T-helper 2 cell (primary cell): ENCODE data around the gene MFSD8.
A peak's percentile ranks its signal among the peaks of the same experiment; 100 is the strongest.
"Not testable (repeated sequence)": the region's sequence is repeated elsewhere in the genome, so short reads cannot be mapped to it uniquely, and the experiment has no call there.

Experiments used
- DNase-seq, 5 experiments: peaks; one replicate each; pipeline versions ENCODE4 v3.0.0 to v3.0.0-alpha.2; 2012 to 2022

The MFSD8 gene

DNA sequence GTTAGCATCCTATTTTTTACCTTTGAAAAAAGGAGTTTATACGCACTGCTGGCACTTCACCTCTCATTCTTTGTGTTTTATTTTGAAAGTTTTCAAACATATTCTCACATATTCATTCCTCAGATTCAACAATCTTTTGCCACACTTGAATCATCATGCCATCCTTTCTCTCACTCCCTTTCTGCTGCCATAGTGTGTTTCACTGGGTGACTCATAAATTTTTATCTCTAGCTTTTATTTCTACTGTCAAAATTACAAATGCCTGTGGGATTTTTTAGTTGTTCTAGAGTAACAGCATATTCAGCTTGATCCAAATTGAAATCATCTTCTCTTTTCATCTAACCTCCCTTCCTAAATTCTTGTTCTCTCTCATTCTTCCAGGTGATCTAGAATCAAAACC, 28.0 kb downstream of the MFSD8 start:
- no peak for DNase-seq

DNA sequence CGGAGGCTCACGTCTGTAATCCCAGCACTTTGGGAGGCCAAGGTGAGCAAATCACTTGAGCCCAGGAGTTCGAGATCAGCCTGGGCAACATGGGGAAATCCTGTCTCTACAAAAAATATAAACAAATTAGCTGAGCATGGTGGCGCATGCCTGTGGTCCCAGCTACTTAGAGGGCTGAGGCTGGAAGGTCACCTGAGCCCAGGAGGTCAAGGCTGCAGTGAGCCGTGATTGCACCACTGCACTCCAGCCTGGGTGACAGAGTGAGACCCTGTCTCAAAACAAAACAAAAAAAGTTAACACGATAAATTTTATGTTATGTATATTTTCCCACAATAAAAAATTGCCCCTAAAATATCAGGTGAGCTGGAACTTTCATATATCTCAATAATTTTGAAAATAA, 33.1 kb downstream of the MFSD8 start:
- DNase-seq: not testable (repeated sequence)

DNA sequence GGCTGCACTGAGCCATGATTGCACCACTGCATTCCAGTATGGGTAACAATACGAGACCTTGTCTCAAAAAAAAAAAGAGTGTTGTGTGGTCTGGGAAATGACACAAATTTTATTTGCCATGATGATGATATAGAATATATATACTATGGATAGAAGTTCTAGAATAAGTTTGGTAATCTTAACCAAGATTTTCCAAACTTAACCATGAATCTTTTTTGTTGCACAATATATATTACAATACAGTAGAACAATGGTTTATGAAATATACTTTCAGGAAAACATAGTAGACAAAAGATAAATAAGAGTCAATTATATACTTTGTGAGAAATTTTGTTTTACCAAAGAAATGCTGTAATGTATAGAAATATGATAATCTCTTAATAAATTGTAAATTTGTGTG, 34.8 kb downstream of the MFSD8 start:
- DNase-seq: no peak

DNA sequence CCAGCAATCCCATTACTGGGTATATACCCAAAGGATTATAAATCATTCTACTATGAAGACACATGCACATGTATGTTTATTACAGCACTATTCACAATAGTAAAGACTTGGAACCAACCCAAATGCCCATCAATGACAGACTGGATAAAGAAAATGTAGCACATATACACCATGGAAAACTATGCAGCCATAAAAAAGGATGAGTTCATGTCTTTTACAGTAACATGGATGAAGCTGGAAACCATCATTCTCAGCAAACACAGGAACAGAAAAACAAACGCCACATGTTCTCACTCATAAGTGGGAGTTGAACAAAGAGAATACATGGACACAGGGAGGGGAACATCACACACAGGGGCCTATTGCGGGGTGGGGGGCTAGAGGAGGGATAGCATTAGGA, 39.3 kb downstream of the MFSD8 start:
- not testable (repeated sequence) for DNase-seq

DNA sequence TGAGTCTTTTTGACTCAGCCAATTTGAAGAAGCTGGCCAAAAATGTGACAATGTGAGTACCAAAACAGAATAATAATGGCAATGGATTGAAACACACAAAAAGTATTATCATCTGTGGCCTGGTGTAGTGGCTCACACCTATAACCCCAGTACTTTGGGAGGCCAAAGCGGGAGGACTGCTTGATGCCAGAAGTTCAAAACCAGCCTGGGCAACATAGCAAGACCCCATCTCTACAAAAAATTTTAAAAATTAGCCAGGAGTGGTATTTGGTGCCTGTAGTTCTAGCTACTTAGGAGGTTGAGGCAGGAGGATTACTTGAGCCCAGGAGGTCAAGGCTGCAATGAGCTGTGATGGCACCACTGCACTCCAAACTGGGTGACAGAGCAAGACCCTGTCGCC, 42.7 kb downstream of the MFSD8 start:
- no peak for DNase-seq

DNA sequence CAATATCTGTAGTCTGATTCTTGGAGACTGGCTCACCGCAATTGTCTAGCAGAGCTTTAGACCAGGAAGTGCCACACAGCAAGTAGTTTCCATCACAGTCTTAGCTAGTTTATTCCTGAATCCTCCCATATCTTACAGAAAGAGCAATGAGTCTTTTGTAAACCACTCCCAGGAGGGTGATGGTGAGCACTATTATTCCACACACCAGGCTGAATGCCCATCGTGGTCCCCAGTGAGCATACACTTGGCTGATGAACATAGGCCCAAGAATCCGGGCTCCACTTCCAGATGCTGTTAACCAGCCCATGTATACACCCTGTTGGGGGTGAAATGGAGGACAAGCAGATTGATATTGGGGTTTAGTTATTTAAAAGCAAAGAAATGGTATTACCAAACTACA, 44.5 kb downstream of the MFSD8 start:
- DNase-seq: no peak

DNA sequence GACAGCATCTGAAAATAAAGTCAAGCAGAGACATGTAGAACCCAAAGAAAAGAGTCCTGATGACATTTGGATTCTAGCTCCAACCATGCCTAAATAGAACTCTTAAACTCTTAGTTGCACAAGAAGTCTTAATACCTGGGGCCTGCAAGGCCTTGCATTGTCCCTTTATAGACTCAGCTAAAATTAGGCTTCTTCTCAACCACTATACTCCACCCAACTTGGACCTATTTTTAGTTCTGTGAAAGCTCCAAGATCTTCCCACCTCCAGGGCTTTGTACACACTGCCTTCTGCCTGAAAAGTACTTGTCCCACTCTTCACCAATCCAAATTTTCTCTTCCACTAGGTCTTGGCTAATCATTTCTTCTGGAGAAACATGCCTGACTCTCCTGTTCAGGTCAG, 47.8 kb downstream of the MFSD8 start:
- no peak for DNase-seq

DNA sequence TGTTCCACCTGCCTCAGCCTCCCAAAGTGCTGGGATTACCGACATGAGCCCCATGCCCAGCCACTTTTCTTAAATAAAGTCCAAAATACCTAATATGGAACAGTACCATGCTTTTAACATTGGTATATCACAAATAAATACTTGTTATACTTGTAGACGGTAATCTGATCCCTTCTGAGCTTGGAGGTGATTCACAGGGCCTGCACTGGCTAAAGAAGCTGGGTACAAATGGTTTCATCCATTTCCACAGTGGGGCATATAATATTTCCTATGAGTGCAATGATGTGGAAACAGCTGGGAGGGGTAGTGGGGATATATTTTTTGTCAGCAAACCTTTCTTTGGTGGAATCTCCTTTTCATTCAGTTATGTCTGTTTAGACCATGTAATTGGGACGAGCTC, 48.5 kb downstream of the MFSD8 start:
- no peak for DNase-seq

DNA sequence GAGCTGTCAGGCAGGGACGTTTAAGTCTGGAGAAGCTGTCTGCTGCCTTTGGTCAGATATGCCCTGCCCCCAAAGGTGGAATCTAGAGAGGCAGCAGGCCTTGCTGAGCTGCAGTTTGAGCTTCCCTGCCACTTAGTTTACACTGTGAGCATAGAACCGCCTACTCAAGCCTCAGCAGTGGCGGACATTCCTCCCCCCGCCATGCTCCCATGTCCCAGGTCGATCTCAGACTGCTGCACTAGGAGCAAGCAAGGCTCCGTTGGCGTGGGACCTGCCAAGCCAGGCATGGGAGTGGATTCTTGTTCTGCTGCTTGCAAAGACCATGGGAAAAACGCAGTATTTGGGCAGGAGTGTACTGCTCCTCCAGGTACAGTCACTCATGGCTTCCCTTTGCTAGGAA, 59.9 kb downstream of the MFSD8 start:
- no peak for DNase-seq

DNA sequence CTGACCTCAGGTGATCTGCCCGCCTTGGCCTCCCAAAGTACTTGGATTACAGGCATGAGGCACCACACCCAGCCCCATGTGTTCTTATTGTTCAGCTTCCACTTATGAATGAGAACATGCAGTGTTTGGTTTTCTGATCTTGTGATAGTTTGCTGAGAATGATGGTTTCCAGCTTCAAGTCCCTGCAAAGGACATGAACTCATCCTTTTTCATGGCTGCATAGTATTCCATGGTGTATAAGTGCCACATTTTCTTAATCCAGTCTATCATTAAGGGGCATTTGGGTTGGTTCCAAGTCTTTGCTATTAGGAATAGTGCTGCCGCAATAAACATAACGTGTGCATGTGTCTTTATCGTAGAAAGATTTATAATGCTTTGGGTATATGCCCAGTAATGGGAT, 65.3 kb downstream of the MFSD8 start:
- DNase-seq: not testable (repeated sequence)

DNA sequence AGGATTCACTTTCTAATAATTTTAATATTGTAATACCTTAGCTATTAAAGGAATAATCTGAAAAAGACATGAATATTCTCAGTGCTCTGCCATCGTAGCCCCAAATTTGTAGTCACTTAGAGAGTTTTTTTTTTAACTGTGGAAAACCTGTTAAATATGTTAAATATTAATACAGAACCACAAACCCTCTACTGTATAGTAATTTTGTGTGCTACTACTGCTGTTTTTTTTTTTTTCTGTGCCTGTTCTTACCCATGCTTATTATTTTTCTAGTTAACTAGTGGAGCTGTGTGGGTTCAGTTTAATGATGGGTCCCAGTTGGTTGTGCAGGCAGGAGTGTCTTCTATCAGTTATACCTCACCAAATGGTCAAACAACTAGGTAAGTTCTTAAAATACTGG, 68.4 kb downstream of the MFSD8 start:
- DNase-seq: no peak

DNA sequence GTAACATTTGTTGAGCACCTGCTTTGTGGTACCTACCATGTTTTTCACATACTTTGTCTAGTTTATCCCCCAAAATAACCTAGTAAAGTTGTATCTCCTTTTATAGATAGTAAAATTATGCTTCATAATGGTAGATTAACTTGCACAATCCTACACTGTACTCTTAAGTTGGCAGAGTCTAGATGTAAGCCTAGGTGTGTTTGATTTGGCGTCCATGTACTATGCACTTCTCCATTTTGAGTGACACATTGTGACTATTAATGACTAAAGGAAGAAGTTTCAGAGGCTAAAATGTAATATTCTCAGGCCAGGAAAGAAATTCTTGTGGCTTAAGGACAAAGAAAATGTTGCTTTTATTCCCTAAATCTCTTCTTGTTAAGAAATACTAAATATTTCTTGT, 68.9 kb downstream of the MFSD8 start:
- DNase-seq: no peak

DNA sequence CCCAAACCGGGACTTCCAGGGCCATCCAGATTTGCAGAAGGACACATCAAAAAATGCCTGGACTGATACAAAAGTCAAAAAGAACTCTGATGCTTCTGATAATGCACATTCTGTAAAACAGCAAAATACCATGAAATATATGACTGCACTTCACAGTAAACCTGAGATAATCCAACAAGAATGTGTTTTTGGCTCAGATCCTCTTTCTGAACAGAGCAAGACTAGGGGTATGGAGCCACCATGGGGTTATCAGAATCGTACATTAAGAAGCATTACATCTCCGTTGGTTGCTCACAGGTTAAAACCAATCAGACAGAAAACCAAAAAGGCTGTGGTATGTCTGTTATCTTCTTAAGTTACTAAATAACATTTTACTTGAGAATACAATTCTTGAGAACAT, 75.1 kb downstream of the MFSD8 start:
- DNase-seq: no peak

DNA sequence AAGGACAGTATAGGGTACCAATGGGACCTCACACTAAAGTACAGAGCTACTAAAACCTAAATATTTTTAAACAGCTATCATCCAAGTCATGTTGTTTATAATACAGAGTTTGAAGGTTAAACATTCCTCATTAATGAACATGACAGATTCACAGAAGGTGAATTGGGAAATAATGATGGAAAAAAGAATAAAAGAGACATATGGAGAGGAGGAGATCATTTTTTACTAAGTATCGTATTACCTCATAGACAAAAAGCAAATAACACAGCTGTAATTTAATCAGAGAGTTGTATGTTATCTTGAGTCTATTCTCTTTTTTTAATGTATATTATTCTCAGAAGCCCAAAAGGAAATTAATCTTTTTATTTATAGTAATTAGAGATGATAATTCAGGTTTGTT, 76.4 kb downstream of the MFSD8 start:
- DNase-seq: no peak

DNA sequence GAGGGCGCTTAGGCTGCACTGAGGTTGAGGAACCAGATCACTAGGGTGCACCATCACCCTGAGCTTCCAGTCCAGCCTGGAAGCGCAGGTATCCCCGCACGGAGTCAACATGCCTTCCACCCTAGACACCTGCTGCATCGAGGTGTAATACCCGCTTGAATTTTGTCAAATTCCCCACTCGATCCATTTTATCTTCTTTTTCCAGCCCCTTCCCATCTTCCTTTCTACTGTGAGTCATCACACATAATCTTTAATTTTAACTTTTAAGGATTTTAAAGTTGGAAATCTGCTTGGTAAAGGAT, 83.5 kb downstream of the MFSD8 start:
- no peak for DNase-seq

DNA sequence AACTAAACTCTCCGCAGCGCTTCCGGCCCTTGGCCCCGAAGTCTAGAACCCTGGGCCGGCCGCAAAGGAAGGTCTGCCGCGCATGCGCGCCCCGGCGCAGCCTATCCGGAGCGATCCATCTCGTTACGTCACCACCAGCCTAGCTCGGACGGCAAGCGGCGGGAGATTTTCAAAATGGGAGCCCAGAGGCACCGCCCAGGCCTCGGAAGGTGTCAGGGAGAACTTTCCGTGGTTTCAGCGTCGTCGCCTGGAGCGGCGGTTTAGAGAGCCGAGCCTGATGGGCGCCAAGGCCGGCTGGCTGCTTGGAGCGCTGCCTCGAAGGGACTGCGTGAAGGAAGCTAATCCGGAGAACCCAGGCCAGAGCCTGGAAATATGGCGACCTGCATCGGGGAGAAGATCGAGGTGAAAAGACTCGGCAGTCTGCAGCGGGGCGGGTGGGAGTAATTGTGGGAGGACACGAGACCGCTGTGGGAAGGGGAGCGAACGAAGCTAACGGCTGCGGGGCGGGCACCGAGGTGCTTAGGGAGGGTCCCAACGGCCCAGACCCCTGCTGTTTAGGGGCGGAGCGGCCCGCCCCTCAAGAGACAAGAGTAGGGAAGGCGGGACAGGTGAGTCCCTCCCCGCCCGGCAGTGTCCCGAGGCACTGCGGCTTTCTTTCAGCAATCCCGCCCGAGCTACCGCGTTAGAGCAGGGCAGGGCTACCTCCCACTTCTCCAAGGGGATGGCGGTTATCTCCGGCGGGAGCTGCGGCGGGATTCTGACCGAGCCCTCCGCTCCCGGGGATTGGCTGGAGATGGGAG, 84.0 kb downstream of the MFSD8 start, which contains the start of gene PLK4:
TSS of gene PLK4 (plus strand) at position 131 of the 800 bp plus-strand sequence. CDS start at position 373, 242 bp downstream.
- peak; percentile 78 to 98 (median 90) for DNase-seq

DNA sequence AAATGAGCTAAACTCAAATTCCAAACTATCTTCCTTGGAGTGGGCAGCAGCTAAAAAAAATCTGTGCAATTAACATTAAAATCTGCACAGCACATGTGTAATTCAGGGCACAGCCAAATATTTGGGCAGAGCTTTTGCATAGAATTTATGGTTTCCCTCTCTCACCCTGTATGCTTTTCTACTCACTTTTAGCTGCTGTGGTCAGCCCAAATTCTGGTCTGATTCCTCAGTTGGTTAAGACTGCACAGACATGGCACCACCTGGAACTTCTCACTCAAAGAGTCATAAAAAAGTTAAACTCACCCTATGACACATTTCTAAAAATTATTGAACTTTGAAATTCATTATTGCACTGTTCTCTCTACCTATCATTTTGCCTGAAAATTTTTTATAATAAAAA, 89.2 kb downstream of the MFSD8 start:
- DNase-seq: peak in 1 of 5 experiments; percentile 17

DNA sequence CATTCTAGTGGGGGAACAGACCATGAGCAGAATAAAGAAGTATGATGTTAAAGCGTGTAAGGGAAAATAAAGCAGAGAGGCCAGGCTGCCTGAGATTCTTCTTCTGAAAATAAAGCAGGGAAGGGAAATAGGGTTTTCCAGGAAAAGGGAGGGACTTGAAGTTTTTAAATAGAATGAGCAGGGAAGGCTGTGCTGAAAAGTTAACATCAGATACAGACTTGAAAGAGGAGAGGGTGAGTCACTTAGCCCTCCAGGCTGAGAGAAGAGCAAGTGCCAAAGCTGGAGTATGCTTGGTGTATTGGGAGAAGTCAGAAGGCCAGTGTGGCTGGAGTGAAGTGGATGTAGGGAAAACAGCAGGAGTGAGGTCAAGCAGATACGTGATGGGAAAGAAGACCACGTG, 94.3 kb downstream of the MFSD8 start:
- no peak for DNase-seq

DNA sequence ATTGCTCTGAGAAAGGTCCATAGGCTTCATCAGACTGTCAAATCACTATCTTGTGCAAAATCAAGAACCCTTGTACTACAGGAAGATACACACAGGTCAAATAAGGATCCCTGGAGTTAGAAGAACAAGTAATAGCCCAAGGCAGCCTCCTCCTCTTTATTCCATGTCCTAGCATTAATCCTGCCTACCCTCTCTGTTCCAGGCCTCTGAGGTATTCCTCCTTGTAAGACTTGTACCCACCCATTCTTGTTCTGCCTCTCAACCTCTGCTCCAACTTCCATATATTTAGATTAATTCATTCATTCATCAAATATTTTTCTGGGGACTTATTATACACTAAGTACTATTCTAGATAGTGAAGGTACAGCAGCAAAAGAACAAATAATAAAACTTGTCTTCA, 94.7 kb downstream of the MFSD8 start:
- DNase-seq: no peak

DNA sequence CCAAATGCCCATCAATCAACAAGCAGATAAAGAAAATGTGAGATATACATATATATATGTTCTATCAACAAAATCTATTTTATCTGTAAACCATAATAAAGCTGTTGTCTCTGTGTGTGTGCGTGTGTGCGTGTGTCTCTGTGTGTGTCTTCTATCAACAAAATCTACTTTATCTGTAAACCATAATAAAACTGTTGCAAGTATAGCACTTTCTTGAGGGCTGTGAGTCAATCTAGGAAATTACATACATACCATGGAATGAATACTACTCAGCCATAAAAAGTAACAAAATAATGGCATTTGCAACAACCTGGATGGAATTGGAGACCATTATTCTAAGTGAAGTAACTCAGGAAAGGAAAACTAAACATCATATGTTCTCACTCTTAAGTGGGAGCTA, 96.8 kb downstream of the MFSD8 start:
- DNase-seq: peak in 1 of 5 experiments; percentile 49
